Smooth muscle cell of the pulmonary artery (primary cell): ENCODE data around the gene AOC2. TPM values are rescaled to one million over a fixed set of nuclear protein-coding genes. Genes with fewer than 3 reads are reported as not detected.

Experiments used
- total RNA-seq: library from RNA; depleted of rRNA; stranded (reverse); fragments of >200 nt; gene quantifications from 2 replicates; pipeline ENCODE4 v1.2.3, GENCODE V29; 2014

The AOC2 gene
- total RNA-seq: 0.79 and 0.85 TPM in 2 replicates

GRCh38 chr17:42844271-42844670 lies at the start of gene AOC2:
Gene AOC2 (plus strand): TSS chr17:42844580. CDS start chr17:42844627, 47 bp downstream.

GRCh38 chr17:42798383-42799380 lies 45.7 kb upstream of the AOC2 start, which contains the start of the genes CNTD1 and COA3:
Gene CNTD1 (plus strand): TSS chr17:42798861. CDS start chr17:42799068, 207 bp downstream.
Gene COA3 (minus strand): TSS chr17:42798704. CDS start chr17:42798681, 23 bp downstream.

GRCh38 chr17:42832934-42833766 lies 11.2 kb upstream of the AOC2 start, which contains the start of gene PSME3:
Gene PSME3 (plus strand): TSS chr17:42833397. CDS start chr17:42833632, 235 bp downstream.

GRCh38 chr17:42850954-42851353 lies 6.6 kb downstream of the AOC2 start, which contains the start of gene AOC3:
Gene AOC3 (plus strand): TSS chr17:42851199. CDS start chr17:42851344, 145 bp downstream.

Other genes starting within 250 kb of the AOC2 start
- 58.5 and 62.9 TPM in 2 replicates for gene RETREG3, start 235.2 kb upstream of the AOC2 start, total RNA-seq
- gene TUBG1, start 234.9 kb upstream of the AOC2 start, total RNA-seq: 23.8 and 37.4 TPM in 2 replicates
- gene TUBG2, start 185.3 kb upstream of the AOC2 start, total RNA-seq: 12.0 and 15.6 TPM in 2 replicates
- 16.9 and 23.8 TPM in 2 replicates for gene PLEKHH3, start 167.6 kb upstream of the AOC2 start, total RNA-seq
- gene CCR10, start 162.7 kb upstream of the AOC2 start, total RNA-seq: 2.9 and 6.0 TPM in 2 replicates
- gene CNTNAP1, start 162.0 kb upstream of the AOC2 start, total RNA-seq: 57.2 and 112 TPM in 2 replicates
- gene EZH1, start 99.5 kb upstream of the AOC2 start, total RNA-seq: 20.6 and 21.3 TPM in 2 replicates
- gene RAMP2, start 83.4 kb upstream of the AOC2 start, total RNA-seq: 0.13 and 0.46 TPM in 2 replicates
- 44.1 and 44.4 TPM in 2 replicates for gene VPS25, start 71.1 kb upstream of the AOC2 start, total RNA-seq
- 0.20 and 0.79 TPM in 2 replicates for gene WNK4, start 64.0 kb upstream of the AOC2 start, total RNA-seq
- gene COA3, start 45.9 kb upstream of the AOC2 start, total RNA-seq: 41.7 and 50.0 TPM in 2 replicates
- 0.07 and 0.36 TPM in 2 replicates for gene CNTD1, start 45.7 kb upstream of the AOC2 start, total RNA-seq
- gene BECN1, start 20.3 kb upstream of the AOC2 start, total RNA-seq: 94.1 and 99.6 TPM in 2 replicates
- gene PSME3, start 11.2 kb upstream of the AOC2 start, total RNA-seq: 60.6 and 62.2 TPM in 2 replicates
- 1.3 and 5.9 TPM in 2 replicates for gene AOC3, start 6.6 kb downstream of the AOC2 start, total RNA-seq
- gene G6PC1, start 56.2 kb downstream of the AOC2 start, total RNA-seq: not detected in 2 replicates
- gene AARSD1, start 119.9 kb downstream of the AOC2 start, total RNA-seq: 18.2 and 20.0 TPM in 2 replicates
- gene PTGES3L, start 135.5 kb downstream of the AOC2 start, total RNA-seq: 0.07 and 0.23 TPM in 2 replicates
- 13.4 and 15.4 TPM in 2 replicates for gene RUNDC1, start 136.0 kb downstream of the AOC2 start, total RNA-seq
- 364 and 471 TPM in 2 replicates for gene RPL27, start 153.8 kb downstream of the AOC2 start, total RNA-seq
- 14.2 and 21.2 TPM in 2 replicates for gene IFI35, start 162.2 kb downstream of the AOC2 start, total RNA-seq
- 136 and 240 TPM in 2 replicates for gene VAT1, start 177.8 kb downstream of the AOC2 start, total RNA-seq
- gene RND2, start 180.7 kb downstream of the AOC2 start, total RNA-seq: 0.17 and 0.20 TPM in 2 replicates